WI38 (cell line): ENCODE data around the gene MIER2.

Source experiments
- H3K4me3 ChIP-seq: 2 replicates; pipeline ENCODE4 v1.5.1; 2011; ENCODE audit warnings: low read depth, mild to moderate bottlenecking, control low read depth, low read length
- CTCF ChIP-seq: IDR thresholded peaks from 2 replicates; pipeline ENCODE4 v1.5.1; 2012; ENCODE audit warnings: low read depth, mild to moderate bottlenecking, control low read depth, low read length

Gene MIER2

GRCh38 chr19:281992-282391 lies 62.6 kb downstream of the MIER2 start:
- no peak for TF ChIP-seq CTCF
- no peak overlapping the region for H3K4me3 ChIP-seq

DNA sequence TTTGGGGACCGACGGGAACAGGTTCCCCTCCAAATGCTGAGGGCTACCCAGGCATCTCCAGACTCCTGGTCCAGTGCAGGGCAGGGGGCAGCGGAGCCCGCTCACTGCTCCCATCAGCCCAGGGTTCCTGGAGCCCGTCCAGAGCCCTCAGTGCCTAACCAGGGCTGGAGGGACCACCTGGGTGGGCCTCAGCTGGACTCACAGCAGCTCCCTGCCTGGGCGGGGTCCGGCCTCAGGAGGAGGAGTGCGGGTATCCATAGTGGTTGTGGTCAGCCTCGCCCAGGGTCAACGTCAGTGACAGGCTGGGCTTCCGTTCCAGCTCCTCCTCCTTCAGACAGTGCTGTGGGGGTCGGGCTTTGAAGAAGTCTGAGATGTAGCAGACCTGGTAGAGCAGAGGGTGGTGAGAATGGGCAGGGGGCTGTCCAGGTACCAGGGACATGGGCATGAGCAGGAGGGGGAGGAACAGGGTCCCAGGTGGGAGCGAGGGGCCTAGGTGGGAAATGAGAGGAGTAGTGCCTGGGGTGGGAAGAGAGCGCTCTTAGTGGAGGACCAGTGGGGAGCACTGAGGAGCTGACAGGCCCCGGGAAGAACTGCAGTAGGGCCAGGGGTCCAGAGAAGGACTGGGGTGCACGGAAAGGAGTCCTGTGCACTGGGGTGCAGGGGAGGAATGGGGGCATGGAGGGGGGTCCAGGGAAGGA lies 63.3 kb downstream of the MIER2 start:
- no peak overlapping the region for H3K4me3 ChIP-seq
- no peak for TF ChIP-seq CTCF

DNA sequence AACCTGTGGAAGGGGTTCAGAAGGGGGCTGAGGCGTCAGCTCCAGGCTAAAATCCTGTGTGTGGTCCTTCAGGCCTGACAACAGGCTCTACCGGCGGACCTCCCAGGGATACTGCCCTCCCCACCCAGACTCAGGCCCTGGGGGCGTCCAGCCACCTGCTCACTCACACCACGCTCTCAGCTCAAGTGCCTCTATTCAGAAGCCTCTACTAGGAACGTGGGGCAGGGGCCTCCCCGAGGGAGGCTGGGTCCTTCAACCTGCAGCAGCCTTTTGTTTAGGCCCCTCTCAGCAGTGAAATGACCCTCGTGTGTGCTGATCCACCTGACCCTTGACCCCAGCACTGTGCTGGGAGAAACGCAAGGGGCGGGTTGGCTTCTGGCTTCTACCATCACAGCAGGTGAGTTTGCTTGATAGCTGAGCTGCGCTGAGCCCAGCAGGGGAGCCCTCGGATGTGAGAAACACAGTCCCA lies 64.0 kb downstream of the MIER2 start:
- H3K4me3 ChIP-seq, result no peak overlapping the region
- no peak for TF ChIP-seq CTCF

GRCh38 chr19:279656-280055 lies 64.9 kb downstream of the MIER2 start:
- no peak overlapping the region for H3K4me3 ChIP-seq
- no peak for TF ChIP-seq CTCF

GRCh38 chr19:279231-279630 lies 65.4 kb downstream of the MIER2 start:
- no peak for TF ChIP-seq CTCF
- no peak overlapping the region for H3K4me3 ChIP-seq

GRCh38 chr19:277581-278165 lies 66.9 kb downstream of the MIER2 start:
- no peak overlapping the region for H3K4me3 ChIP-seq
- no peak for TF ChIP-seq CTCF

- TF ChIP-seq CTCF, result no peak
- H3K4me3 ChIP-seq, result no peak overlapping the region
These were observed 67.5 kb downstream of the MIER2 start for GRCh38 chr19:277131-277530.
